Measurements from ENCODE around the gene STOM.

DNA sequence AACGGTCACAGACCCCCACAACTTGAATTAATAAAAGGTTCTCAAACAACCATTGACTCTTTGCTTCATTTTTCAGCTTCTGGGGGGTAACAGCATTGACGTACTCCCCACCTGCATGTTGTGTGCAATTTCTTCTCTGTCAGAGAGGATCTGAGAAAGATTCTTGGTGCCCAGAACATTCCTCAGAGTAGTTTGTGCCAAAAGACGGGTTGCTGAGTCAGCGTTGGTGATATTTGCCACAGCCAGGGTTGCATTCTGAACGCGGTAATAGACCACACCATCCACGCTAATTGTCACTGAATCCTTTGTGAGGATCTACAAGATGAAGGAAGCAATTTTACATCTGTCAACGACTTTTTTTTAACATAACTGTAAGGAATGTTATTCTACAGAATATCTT lies 21.0 kb downstream of the STOM start:
- TF ChIP-seq SUZ12 (IDR thresholded peaks at IDR 0.05): no peak
- TF ChIP-seq FOXK2 (IDR thresholded peaks at IDR 0.05): no peak
- TF ChIP-seq SP1 (IDR thresholded peaks at IDR 0.05): no peak

All from HEK293T (cell line).